A172 (cell line): ENCODE data around the gene PTGIR. TPM values are rescaled to one million over a fixed set of nuclear protein-coding genes. Genes with fewer than 3 reads are reported as not detected.

Source experiments
- DNase-seq: peaks from one replicate; pipeline ENCODE4 v3.0.0-alpha.2; 2015; ENCODE audit warnings: low spot score
- total RNA-seq: library from RNA; depleted of rRNA; stranded (reverse); fragments of >200 nt; shearing (Covaris generic); gene quantifications from 2 replicates; pipeline ENCODE4 v1.2.3, GENCODE V29; 2014; rRNA removed

PTGIR gene, protein sequence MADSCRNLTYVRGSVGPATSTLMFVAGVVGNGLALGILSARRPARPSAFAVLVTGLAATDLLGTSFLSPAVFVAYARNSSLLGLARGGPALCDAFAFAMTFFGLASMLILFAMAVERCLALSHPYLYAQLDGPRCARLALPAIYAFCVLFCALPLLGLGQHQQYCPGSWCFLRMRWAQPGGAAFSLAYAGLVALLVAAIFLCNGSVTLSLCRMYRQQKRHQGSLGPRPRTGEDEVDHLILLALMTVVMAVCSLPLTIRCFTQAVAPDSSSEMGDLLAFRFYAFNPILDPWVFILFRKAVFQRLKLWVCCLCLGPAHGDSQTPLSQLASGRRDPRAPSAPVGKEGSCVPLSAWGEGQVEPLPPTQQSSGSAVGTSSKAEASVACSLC
- 1.1 and 1.6 TPM in 2 replicates for total RNA-seq

DNA sequence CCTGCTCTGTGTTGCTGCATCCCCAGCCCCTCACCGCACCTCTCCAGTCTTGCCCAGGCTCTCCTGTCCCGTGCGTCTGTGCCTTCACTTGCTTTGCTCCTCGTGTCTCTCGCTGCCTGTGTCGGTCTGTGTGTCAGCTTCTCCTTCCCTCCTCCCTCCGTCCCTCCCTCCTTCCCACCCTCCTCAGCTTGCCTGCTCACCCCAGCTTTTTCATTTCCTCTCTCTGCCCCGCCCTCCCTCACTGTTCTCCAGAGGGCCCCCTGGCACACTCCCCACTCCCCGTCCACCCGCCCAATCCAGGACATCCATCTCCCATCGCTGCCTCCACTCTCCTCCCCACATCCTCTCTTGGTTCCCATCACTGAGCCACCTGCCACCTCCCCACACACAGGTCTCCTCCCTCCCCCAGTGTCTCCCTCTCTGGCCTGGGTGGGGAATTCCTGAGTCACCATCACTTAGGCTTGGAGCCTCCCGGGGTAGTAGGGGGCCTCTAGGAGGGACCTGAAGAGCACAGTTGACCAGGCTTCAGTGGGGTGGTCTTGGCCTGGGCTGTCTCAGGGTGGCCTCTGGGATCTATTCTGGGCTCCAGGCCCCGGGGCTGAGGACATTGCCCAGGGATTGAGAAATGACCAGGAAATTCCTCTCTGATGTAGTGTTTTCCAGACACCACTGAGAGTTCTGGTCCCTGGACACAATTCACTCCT lies at the start of gene PTGIR:
TSS of gene PTGIR (minus strand) at position 132 of the 704 bp plus-strand sequence. CDS start 864 bp downstream, outside the sequence.
- DNase-seq = peak; percentile 63

DNA sequence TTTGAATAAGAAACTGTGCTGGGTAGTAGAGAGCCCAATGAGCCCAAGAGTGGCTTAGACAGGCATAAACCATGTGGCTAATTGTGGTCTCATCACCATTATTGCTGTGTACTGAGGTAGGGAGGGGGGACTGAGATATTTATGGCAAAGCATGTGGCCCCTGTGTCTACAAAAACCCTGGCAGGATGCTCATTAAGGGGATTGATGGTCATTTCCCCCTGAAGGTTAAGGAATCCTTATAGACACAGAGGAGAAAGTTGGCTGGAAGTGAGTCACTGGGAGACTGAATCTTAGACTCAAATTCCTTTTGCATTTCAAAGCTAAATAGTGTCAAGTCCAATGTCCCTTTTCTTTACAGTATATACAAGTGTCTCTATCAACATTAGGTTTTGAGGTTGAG lies 45.9 kb upstream of the PTGIR start:
- DNase-seq = peak; percentile 31

DNA sequence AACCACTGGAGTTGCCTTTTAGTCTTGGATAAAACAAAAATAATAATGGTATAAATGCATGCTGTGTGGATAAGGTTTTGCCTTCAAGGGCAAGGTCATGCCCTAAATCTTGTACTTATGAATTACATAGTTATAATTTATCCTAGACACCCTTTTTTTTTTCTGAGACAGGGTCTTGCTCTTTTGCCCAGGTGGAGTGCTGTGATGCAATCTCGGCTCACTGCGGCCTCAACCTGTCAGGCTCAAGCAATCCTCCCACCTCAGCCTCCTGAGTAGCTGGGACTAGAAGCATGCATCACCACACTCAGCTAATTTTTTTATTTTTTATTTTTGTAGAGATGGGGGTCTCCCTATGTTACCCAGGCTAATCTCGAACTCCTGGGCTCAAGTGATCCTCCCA lies 43.8 kb upstream of the PTGIR start:
- no peak for DNase-seq

DNA sequence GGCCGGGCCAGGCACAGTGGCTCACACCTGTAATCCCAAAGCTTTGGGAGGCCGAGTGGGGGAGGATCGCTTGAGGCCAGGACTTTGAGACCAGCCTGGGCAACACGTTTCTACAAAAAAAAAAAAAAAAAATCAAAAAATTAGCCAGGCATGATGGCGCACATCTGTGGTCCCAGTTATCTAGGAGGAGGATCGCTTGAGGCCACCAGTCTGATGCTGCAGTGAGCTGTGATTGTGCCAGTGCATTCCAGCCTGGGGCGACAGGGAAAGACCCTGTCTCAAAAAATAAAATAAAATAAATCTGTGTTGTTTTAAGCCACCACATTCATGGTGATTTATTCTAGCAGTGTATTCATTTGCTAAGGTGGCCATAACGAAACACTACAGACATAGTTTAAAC lies 40.2 kb upstream of the PTGIR start:
- no peak for DNase-seq

DNA sequence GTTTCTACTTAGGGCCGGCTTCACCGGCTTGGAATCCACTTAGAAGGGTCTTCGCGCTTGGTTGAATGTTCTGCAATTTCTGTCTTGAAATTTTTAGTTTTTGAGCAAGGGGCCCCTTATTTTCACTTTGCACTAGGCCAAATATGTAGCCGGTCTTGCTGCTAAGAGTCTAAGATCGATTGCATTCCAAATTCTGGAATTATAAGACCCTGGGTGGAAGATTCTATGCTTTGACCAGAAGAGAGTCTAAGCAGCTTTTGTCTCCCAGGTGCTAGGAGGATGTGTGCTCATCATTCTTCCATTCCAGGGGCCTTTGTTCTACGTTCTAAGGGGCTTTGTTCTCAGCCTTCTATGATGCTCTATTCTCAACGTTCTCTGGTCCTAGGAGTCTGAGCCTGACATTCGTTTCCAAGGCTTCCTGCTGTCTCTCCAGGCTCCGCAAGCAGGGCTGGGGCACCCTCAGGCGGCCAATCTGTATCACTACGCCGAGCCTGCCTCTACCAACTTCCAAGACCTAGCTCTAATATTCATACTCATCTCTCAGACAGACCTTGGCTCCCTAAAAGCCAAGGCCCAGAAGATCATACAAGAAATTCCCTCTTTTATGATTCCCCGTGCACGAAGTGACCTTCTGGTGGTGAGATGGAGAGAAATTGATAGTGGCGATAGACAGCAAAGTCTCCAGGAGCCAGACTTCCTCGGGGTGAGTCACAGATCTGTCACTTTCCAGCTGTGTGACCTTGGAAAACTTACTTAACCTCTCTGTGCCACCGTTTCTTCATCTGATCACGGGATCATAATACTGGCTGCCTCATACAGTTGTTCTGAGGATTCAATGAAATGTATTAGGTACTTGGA lies 37.1 kb upstream of the PTGIR start:
- DNase-seq = peak; percentile 77

DNA sequence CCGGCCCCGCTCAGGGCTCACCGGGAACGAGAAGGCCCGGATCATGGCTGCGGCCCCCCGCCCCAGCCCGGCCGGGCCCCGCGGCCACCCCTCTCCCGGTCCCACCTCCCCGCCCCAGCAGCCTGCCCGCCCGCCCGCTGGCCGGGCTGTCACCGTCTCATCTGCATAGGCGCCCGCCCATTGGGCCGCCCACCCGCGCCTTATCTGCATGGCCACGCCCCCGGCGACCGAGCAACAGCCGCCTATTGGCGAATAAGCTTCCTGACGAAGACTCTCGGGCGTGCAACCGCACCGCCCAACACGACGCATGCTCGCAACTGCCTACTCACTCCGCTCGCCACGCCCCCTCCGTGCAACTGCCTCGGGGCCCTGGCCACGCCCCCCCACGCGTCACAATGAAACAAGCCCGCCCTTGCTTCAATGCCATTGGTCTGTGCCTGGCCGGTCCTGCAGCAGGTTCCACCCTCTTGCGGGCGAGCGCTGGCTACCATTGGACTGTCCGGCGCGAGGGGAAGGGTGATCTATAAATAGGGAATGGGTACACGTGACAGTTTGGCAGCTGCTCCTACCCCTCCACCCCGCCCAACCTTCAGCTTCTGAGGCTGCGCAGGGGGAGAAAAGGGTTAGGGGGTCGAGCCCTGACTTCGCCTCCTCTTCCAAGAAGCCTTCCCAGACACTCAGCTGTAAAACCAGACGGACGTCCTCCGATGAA lies 36.3 kb upstream of the PTGIR start, which contains the start of gene DACT3:
TSS of gene DACT3 (minus strand) at position 163 of the 712 bp plus-strand sequence. CDS start at position 45, 118 bp downstream.
- DNase-seq = peak; percentile 95

DNA sequence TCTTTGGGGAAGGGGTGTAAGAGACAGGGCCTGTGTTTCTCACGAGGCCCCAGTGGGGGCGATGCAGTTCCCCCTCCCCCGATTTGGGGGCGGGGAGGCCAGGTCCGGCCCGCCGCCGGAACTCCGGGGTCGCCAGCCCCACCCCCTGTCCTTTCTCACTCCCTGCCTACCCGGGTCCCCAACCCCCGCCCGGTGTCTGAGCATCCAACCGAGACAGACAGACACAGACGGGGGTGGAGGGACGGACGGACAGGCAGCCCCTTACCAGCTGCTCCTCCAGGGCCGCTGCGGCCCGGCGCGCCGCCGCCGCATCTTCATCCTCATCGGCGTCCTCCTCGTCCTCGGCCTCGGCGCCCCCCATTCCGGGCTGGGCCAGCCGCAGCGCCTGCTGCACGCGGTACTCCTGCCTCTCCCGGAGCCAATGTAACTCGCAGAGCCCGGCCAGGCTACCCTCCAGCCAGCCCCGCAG lies 35.7 kb upstream of the PTGIR start:
- no peak for DNase-seq

DNA sequence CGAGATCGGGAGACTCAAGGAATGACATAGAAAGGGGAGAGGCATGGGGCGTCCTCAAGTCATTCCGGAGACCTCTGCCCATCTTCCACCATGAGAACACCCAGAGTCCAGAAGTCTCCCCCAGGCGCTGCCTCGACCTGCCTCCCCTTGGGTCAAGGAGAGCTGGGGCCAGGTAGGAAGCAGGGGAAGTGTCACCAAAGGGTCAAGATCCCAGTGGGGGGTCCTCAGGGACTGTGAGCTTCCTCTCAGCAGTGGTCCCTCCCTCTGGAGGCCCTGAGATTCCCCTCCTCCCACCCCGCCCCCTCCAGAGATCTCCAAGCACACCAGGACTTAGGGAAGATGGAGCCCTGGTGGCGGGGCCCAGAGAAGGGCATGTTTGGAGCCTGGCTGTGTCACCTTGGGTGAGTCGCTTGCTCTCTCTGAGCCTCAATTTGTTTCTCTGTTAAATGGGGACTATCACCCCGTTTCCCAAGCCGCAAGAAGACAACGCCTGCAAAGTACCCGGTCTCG lies 35.2 kb upstream of the PTGIR start:
- no peak for DNase-seq

DNA sequence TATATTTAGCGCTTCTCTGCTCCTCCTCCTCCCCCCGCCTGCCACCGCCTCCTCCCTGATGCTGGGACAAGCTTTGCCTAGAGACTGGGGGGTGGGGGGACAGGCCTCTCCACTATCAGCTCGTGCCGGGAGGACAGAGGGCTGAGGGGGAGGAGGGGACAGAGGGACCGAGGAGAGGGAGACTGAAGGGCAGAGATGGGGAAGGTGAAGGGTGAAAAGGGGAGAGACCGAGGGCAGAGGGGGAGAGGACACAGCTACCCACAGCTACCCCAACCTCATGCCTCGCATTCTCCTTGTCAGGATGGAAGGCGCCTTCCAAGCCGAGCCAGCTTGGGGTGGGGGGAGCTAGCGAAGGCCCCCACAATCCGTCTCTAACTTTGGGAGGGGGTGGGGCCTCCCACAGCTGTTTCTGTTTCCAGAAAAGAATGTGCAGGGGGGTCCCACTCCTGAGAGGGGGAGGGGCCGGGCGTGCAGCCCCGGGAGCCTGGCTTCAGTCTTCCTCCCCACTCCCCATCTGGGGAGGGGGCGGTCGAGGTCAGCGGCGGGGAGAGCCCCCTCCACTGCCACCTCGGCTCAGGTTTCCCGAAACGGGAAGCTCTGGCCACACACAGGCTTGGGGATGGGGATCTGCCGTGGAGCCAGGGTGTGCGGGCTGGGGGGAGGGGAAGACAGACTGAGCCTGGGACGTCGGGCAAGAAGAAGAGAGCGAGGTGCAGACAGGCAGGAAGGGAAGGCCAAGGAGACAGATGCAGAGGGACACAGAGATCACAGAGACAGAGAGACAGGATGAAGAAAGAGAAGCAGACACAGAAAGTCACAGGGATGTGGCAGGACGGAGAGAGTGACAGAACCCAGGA lies 34.5 kb upstream of the PTGIR start:
- no peak for DNase-seq

DNA sequence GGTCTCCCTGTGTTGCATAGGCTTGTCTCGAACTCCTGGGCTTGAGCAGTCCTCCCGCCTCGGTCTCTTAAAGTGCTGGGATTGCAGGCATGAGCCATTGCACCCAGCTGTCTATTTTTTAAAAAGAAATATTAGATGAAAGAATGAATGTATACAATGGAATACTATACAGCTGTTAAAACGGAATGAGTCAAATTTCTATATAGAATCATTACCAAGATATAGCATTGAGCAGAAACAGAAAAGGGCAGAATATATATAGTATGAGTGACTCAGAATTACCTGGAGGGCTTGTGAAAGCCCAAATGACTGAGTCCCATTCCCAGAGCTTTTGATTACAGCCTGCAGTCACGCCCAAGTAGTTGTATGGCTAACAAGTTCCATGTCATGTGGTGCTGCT lies 31.7 kb upstream of the PTGIR start:
- no peak for DNase-seq

DNA sequence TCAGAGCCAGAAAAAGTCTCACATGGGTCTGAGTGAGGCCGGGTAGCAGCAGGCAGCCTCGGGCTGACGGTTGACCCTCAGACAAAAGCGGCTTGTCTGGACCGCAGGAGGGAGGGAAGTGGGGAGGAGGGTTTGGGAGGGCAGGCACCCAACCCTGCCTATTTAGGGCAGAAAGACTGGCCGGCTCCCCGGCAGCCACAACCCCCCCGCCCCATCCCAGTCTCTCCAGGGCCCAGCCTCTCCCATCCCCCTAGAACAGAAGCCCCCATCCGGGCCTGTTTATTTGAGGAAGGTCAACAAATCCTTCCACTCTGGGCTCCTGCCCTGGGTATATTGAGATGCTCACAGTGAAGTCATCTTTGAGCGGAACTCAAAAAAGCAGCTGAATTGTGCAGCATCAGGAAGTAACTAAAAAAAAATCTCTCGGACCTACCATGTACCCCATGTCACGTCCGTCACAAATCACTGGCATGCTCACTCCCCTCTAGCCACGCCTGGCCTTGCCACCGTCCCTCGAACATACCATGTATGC lies 29.8 kb upstream of the PTGIR start:
- no peak for DNase-seq

DNA sequence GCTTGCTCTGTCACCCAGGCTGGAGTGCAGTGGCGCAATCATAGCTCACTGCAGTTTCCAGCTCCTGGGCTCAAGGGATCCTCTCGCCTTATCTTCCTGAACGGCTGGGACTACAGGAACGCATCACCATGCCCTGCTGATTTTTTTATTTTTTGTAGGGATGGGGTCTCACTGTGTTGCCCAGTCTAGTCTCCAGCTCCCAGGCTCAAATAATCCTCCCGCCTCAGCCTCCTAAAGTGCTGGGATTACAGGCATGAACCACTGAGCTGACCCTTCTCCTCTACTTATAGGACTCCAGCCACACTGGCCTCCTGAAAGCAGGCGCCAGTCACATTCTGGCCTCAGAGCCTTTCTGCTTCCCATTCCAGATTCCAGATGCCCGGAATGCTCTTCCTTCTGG lies 25.6 kb upstream of the PTGIR start:
- no peak for DNase-seq

DNA sequence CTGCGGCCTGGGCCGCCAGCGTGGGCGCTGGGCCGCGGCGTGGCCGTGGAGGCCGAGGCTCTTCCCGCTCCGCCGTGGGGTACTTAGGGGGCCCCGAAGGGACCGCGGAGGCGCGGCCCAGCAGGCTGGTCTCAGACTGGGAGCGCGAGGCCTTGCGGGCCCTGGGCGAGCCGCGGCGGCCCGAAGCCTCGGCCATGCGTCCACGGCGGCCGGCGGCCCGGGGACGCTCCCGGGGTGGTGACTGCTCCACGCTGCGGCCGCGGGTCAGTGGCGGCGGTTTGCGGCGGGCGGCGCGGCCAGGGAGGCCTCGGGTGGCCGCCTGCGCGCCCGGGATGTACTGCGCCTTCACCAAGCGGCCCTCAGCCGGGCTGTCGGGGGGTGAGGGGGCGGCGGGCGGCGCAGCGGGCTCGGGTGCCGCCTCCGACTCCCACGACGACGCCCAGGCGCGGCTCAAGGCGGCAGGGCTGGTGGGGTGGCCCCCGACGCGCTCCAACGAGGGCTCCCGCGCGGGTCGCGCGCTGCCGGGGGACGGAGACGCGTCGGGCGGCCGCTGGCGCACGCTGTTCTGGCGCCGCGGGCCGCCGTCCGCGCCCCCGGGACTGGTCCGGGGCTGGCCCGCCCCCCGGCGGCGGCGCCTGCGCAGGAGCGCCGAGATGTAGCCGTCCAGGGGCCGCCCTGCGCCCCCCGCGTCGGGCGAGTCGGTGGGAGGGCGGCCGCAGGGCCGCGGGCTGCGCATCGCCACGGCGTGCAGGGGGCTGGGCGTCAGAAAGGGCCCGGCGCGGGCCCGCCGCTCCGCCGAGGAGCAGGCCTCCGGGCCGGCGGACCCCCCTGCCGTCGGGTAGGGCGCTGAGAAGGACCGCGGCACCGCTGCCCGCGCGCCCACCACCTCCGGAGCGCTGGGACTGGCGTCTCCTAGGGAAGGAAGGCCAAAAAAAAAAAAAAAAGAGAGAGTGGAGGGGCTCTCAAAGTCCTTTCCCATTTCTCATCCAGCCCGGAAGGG lies 24.4 kb upstream of the PTGIR start:
- DNase-seq = no peak

DNA sequence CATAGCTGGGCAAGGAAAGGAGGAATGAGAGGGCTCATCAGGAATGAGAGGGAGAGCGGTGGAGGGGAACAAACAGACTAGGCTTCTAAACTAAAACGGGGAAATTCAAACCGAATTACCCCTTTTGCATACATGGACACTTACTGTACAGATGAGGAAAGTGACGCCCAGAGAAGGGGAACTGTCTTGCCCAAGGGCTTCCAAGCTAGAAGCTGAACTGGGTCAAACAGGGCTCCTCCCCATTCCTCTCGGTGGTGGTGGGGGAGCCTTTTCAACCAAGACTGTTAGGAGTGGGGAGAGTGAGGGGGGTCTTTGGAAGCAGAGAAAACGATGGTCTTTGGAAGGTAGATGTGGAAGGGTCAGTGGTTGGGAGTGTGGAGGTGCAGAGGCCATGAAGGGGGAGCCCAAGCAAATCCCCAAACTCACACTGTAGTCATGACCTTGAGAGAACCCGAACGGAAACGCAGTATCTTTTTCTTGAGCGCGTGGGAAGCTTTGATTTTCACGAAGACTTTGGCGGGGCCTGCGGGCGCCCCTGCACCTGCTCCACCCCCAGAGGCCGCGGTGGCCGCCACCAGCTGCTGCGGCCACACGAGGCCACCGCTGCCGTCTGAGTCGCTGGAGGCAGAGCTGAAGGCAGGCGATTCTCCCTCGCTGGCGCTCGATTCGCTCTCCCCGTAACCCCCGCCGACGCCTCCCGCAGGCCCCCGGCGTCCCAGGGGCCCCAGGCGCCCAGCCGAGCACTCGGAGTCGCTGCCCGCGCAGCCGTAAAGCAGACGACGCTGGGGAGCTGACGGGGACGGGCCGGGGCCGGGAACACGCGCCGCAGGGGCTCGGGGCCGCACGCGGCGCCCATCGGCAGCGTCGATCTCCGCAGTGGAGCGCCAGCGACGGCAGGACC lies 23.4 kb upstream of the PTGIR start:
- no peak for DNase-seq

DNA sequence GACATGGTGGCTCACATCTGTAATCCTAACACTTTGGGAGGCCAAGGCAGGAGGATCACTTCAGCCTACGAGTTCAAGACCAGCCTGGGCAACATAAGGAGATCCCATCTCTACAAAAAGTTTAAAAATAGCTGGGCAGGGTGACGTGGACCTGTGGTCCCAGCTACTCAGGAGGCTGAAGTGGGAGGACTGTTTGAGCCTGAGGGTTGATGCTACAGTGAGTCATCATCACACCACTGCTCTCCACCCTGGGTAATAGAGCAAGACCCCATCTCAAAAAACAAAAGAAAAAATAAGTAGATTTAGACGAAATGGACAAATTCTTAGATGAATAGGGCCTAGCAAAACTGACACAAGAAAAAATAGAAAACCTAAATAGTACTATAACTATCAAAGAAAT lies 21.5 kb upstream of the PTGIR start:
- no peak for DNase-seq

DNA sequence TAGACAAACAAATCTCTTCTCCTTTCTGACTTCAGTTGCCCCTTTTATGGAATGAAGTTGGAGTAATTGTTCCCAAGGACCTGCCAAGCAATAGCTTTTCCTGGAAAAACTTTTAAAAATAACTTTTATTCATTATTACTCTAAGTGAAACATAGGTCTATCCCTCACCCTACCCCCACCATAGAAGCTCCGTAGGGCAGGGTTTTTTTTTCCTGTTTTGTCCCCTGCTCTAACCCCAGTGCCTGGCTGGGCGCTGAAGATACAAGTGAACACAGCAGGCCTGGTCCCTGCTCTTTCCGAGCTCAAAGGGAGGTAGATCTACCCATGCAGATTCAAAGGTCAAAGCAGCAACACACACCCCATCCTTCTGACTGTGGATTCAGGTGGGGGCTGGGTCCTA lies 19.8 kb upstream of the PTGIR start:
- no peak for DNase-seq

DNA sequence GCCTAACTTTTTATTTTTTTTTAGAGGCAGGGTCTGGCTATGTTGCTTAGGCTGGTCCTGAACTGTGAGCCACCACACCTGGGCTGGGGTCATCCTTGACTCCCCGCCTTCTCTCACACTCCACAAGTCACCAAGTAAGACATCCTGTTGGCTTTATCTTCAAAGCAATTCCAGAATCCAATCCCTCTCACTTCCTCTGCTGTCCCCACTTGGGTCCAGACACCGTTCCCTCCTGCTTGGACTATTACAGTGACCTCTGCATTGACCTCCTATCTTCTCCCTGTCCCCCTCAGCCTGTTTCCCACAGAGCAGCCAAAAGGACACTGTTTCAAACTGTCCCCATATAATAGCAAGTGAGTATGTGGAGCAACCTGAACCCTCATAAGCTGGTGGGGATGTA lies 15.8 kb upstream of the PTGIR start:
- no peak for DNase-seq
